Left lung (tissue), 14 donors: ENCODE data around the gene PRIM1. TPM values are rescaled to one million over a fixed set of nuclear protein-coding genes. Genes with fewer than 3 reads are reported as not detected.
"Not testable (repeated sequence)": the region's sequence is repeated elsewhere in the genome, so short reads cannot be mapped to it uniquely, and the experiment has no call there.

ENCODE experiments used
- ATAC-seq: fragments of 200-7000 bp; cut with Tn5 transposase; one replicate; pipeline ENCODE4 v1.9.1; 2020; ENCODE audit warnings: moderate library complexity
- DNase-seq, 4 donors: peaks; one replicate each; pipeline ENCODE4 v3.0.0-alpha.2; 2013 to 2020
- H3K27ac ChIP-seq, 2 donors: fragments of 200-600 bp; sonication (generic) in 1 of 2; one replicate each; pipeline versions ENCODE4 v1.5.0 to v1.8.0; 2020 to 2021
- H3K27me3 ChIP-seq, 2 donors: fragments of 200-600 bp; sonication (generic) in 1 of 2; one replicate each; pipeline versions ENCODE4 v1.5.0 to v1.8.0; 2020 to 2021
- H3K36me3 ChIP-seq, 2 donors: fragments of 200-600 bp; sonication (generic) in 1 of 2; one replicate each; pipeline versions ENCODE4 v1.5.0 to v1.8.0; 2020 to 2021
- H3K4me1 ChIP-seq, 2 donors: fragments of 200-600 bp; one replicate each; pipeline ENCODE4 v1.8.0; 2021
- H3K4me3 ChIP-seq, 2 donors: fragments of 200-600 bp; sonication (generic) in 1 of 2; one replicate each; pipeline versions ENCODE4 v1.5.0 to v1.8.0; 2020 to 2021; ENCODE audit warnings: mild to moderate bottlenecking in 1 of 2
- H3K9me3 ChIP-seq, 2 donors: fragments of 200-600 bp; sonication (generic) in 1 of 2; one replicate each; pipeline versions ENCODE4 v1.5.0 to v1.8.0; 2020 to 2021
- CTCF ChIP-seq, 2 donors: fragments of 200-600 bp; sonication (generic) in 1 of 2; IDR thresholded peaks; one replicate each; pipeline versions ENCODE4 v1.5.0 to v1.8.0; 2021; ENCODE audit warnings: antibody characterized with exemption in 2 of 2
- intact Hi-C, 2 donors: fragments of 100-400 bp; cut with DNase I; formaldehyde crosslinking; loops; one replicate each; pipeline versions ENCODE4 v1.11.2 to v1.14.2; 2022
- long read RNA-seq, 12 donors: library from polyadenylated mRNA in 2 of 12; unstranded in 2 of 12; transcript quantifications; one replicate each; pipeline ENCODE4 v2.0.0 and lab custom pipeline, GENCODE V29; 2019 to 2026
- polyA plus RNA-seq, 6 donors: library from polyadenylated mRNA; unstranded; fragments of 120-200 nt; gene quantifications; one replicate each; pipeline ENCODE4 v1.2.1, GENCODE V29; 2013; ENCODE audit not compliant: insufficient read length in 6 of 6
- total RNA-seq, 2 donors: library from RNA; stranded (reverse); fragmentation: NEBNext Ultra II Directional; extraction: Animal tissue kit (Norgen Biotek cat#: 25700); gene quantifications; one replicate each; pipeline ENCODE4 v1.2.1, GENCODE V29; 2021
- donor health status: DM: no; HTN: yes; CAD: no.
- donor health status: DM: no; HTN: no; CAD: no.

The PRIM1 gene
- 10 to 100 TPM in 1 of 2 donors, 1 to 10 TPM in 1; 7.2 to 13.6 TPM for total RNA-seq
- polyA plus RNA-seq = 10 to 100 TPM; 19.9 to 28.5 (median 23.2) TPM
- long read RNA-seq, donor 1, partial matches to known transcripts = 5 of 7 reads
- long read RNA-seq, donor 1, other reads (novel, unspliced or antisense) = 0 of 7 reads
- long read RNA-seq, donor 2, transcript PRIM1-201 (13 exons, 1,393 nt) = major isoform, 6 of 7 reads
- long read RNA-seq, donor 2, partial matches to known transcripts = 0 of 7 reads
- long read RNA-seq, donor 2, other reads (novel, unspliced or antisense) = 0 of 7 reads
- long read RNA-seq, donor 3, partial matches to known transcripts = 0 of 2 reads
- long read RNA-seq, donor 3, other reads (novel, unspliced or antisense) = 0 of 2 reads
- long read RNA-seq, donor 4, partial matches to known transcripts = 5 of 6 reads
- long read RNA-seq, donor 4, other reads (novel, unspliced or antisense) = 0 of 6 reads
- long read RNA-seq, donor 5, partial matches to known transcripts = 0 of 4 reads
- long read RNA-seq, donor 5, other reads (novel, unspliced or antisense) = 0 of 4 reads
- long read RNA-seq, donor 6, transcript PRIM1-201 (13 exons, 1,393 nt) = major isoform, 12 of 12 reads
- long read RNA-seq, donor 6, partial matches to known transcripts = 0 of 12 reads
- long read RNA-seq, donor 6, other reads (novel, unspliced or antisense) = 0 of 12 reads
- long read RNA-seq, donor 7 = 0 reads
- long read RNA-seq, donor 8, partial matches to known transcripts = 0 of 2 reads
- long read RNA-seq, donor 8, other reads (novel, unspliced or antisense) = 0 of 2 reads
- long read RNA-seq, donor 9 = 0 reads
- long read RNA-seq, donor 10, partial matches to known transcripts = 5 of 8 reads
- long read RNA-seq, donor 10, other reads (novel, unspliced or antisense) = 0 of 8 reads
- long read RNA-seq, donor 11, partial matches to known transcripts = 0 of 2 reads
- long read RNA-seq, donor 11, other reads (novel, unspliced or antisense) = 0 of 2 reads
- long read RNA-seq, donor 12, partial matches to known transcripts = 0 of 2 reads
- long read RNA-seq, donor 12, other reads (novel, unspliced or antisense) = 0 of 2 reads

- DNase-seq (peak; percentile 70 to 96 (median 85)), ATAC-seq (peak; percentile 94)
- H3K4me1 ChIP-seq = peaks cover 10 to 30% of the 10 kb centered on the region in 2 donors
- intact Hi-C loops = no loop called here
- peak within 1 kb of the TSS; percentile 34 to 68 for H3K27ac ChIP-seq
- no peaks in the 10 kb centered on the region for H3K9me3 ChIP-seq
- peak in 1 of 2 donors; percentile 47 for TF ChIP-seq CTCF (IDR thresholded peaks at IDR 0.05)
- H3K36me3 ChIP-seq = no peaks in the 10 kb centered on the region
- H3K4me3 ChIP-seq = peak within 1 kb of the TSS; percentile 60 to 66
- no peaks in the 10 kb centered on the region for H3K27me3 ChIP-seq
Measured at GRCh38 chr12:56751712-56752598, at the start of gene PRIM1. Gene PRIM1 (minus strand): TSS chr12:56752323. CDS start chr12:56752298, 25 bp downstream.

GRCh38 chr12:56800221-56800620 is 48.1 kb upstream of the PRIM1 start:
- no peak for ATAC-seq
- Histone ChIP-seq H3K4me1 (no peaks in the 10 kb centered on the region), H3K27me3 (no peaks in the 10 kb centered on the region), H3K4me3 (no peak overlapping the region), H3K36me3 (no peaks in the 10 kb centered on the region), H3K9me3 (no peaks in the 10 kb centered on the region), H3K27ac (no peak overlapping the region)
- no peak for DNase-seq
- intact Hi-C loops = no loop called here
- TF ChIP-seq CTCF (IDR thresholded peaks at IDR 0.05) = no peak

GRCh38 chr12:56799345-56799744 is 47.2 kb upstream of the PRIM1 start:
- H3K9me3 ChIP-seq, H3K27me3 ChIP-seq, H3K4me1 ChIP-seq, intact Hi-C loops, ATAC-seq, H3K4me3 ChIP-seq, DNase-seq, H3K27ac ChIP-seq, H3K36me3 ChIP-seq: not testable (repeated sequence)

- intact Hi-C loops, H3K27ac ChIP-seq, H3K36me3 ChIP-seq, H3K27me3 ChIP-seq, H3K4me3 ChIP-seq, ATAC-seq, H3K9me3 ChIP-seq, H3K4me1 ChIP-seq, DNase-seq: not testable (repeated sequence)
Measured at GRCh38 chr12:56795791-56796190, 43.7 kb upstream of the PRIM1 start.

- H3K27ac ChIP-seq, H3K27me3 ChIP-seq, H3K9me3 ChIP-seq, DNase-seq, H3K36me3 ChIP-seq, ATAC-seq, H3K4me3 ChIP-seq, intact Hi-C loops, H3K4me1 ChIP-seq: not testable (repeated sequence)
Measured at GRCh38 chr12:56795046-56795562, 43.0 kb upstream of the PRIM1 start.

GRCh38 chr12:56793124-56793523 is 41.0 kb upstream of the PRIM1 start:
- H3K27me3 ChIP-seq, ATAC-seq, H3K4me3 ChIP-seq, H3K27ac ChIP-seq, DNase-seq, H3K4me1 ChIP-seq, H3K36me3 ChIP-seq, H3K9me3 ChIP-seq, intact Hi-C loops: not testable (repeated sequence)
